ENCODE results near the gene SLC25A18. TPM values are rescaled to one million over a fixed set of nuclear protein-coding genes. Genes with fewer than 3 reads are reported as not detected.
"Not testable (repeated sequence)": the region's sequence is repeated elsewhere in the genome, so short reads cannot be mapped to it uniquely, and the experiment has no call there.

Gene SLC25A18, protein sequence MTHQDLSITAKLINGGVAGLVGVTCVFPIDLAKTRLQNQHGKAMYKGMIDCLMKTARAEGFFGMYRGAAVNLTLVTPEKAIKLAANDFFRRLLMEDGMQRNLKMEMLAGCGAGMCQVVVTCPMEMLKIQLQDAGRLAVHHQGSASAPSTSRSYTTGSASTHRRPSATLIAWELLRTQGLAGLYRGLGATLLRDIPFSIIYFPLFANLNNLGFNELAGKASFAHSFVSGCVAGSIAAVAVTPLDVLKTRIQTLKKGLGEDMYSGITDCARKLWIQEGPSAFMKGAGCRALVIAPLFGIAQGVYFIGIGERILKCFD
- total RNA-seq, result 1 to 10 TPM; 1.6 to 3.6 TPM
- long read RNA-seq, partial matches to known transcripts, result 2 of 4 reads
- long read RNA-seq, other reads (novel, unspliced or antisense), result 2 of 4 reads

GRCh38 chr22:17562906-17563870 lies at the start of gene SLC25A18:
Gene SLC25A18 (plus strand): TSS chr22:17563498. CDS start chr22:17579945, 16,447 bp downstream.
- ATAC-seq (peak; percentile 83 to 87), DNase-seq (peak; percentile 59)
- intact Hi-C loops (cut with DNase I), result no loop called here

GRCh38 chr22:17513612-17514011 lies 49.7 kb upstream of the SLC25A18 start:
- no peak for ATAC-seq
- intact Hi-C loops (cut with DNase I), result no loop called here
- DNase-seq, result no peak

DNA sequence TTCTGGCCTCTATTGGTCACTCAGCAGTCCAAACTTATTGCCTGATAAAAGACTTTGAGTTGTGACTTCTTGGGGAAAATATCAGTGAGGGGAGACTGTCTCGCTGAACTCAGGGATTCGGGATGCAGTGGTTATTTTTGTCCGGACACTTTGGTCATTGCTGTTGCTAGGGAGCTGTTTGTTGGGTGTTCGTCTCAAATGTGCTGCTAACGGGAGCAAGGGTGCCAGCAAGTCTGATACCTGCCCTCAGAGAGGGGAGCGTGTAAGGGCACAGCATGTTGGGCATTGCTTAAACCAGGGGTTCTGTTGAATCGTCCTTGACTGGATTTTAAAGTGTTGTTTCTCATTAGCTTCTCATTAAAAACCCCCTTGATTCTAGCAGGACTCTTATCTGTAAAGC lies 49.2 kb upstream of the SLC25A18 start:
- no peak for DNase-seq
- ATAC-seq, result peak in 1 of 2 donors; percentile 54
- intact Hi-C loops (cut with DNase I), result no loop called here

DNA sequence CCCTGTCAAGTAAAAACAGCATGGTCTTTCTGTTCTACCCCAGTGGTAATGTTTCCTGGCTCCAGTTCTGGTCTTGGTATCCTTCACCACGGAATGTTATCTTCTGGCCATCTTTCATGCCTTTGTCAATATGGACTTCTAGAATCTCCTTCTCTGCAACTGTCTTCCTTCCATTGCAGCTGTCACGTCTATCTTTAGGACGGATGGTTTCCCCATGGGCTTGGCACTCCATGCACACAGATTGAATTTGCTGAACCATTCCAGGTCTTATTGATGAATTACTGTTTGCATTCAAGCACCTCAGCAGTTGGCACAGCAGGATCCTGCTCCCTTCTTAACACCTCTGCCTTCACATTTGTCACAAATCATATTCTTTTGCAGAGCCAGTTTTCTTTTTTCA lies 44.9 kb upstream of the SLC25A18 start:
- DNase-seq, result no peak
- ATAC-seq, result no peak
- intact Hi-C loops (cut with DNase I), result no loop called here

DNA sequence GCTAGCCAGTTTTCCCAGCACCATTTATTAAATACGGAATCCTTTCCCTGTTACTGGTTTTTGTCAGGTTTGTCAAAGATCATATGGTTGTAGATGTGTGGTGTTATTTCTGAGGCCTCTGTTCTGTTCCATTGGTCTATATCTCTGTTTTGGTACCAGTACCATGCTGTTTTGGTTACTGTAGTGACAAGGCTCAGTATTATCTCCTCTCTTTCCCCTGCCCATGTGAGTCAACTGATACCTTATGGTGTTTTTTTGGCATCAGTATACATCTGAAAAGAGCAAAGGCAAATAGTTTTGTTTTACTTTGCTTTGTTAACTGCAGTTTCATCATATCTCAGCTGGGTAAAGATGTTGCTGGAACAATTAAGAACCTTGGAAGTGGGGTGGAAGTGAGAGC lies 41.3 kb upstream of the SLC25A18 start:
- peak in 1 of 2 donors; percentile 32 for ATAC-seq
- intact Hi-C loops (cut with DNase I); DNase-seq: not testable (repeated sequence)

- intact Hi-C loops (cut with DNase I), result no loop called here
- no peak for DNase-seq
- ATAC-seq, result no peak
These were observed 39.4 kb upstream of the SLC25A18 start for GRCh38 chr22:17523925-17524324.

DNA sequence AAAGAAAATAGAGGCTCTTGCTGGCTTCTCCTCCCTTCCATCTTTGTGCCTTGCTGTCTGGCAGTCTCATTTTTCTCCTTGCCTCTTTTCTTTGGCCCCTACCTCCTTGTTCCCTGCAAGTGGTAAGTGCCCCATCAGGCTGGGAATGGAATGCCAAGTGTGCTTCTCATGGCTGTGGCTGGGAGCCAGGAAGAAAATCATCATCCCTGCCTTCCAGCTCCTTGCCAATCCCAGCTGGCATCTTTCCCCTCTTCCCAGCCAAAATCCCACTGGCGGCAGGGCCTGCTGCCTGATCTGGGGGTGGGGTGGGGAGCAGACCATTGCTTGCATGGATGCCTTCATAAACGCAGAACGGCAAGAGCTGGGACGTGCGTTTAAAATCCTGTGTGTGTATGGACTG lies 27.0 kb upstream of the SLC25A18 start:
- peak in 1 of 2 donors; percentile 19 for ATAC-seq
- DNase-seq, result no peak
- intact Hi-C loops (cut with DNase I), result no loop called here

- intact Hi-C loops (cut with DNase I), result no loop called here
- ATAC-seq (no peak), DNase-seq (no peak)
These were observed 26.1 kb upstream of the SLC25A18 start for GRCh38 chr22:17537155-17537554.

GRCh38 chr22:17540481-17540880 lies 22.8 kb upstream of the SLC25A18 start:
- intact Hi-C loops (cut with DNase I), result no loop called here
- DNase-seq (no peak), ATAC-seq (no peak)

GRCh38 chr22:17541476-17541875 lies 21.8 kb upstream of the SLC25A18 start:
- intact Hi-C loops (cut with DNase I), result no loop called here
- ATAC-seq (no peak), DNase-seq (no peak)

DNA sequence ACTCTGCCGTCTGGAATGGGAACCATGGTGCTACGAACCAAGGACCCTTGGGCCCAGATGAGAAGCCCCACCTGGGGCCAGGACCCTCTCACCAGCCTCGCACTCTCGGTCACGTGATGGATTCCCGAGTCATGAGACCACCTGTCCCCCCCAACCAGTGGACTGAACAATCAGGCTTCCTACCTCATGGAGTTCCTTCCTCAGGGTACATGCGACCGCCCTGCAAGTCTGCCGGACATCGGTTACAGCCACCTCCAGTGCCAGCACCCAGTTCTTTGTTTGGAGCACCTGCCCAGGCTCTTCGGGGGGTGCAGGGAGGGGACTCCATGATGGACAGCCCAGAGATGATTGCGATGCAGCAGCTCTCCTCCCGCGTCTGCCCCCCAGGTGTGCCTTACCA lies 20.8 kb upstream of the SLC25A18 start:
- ATAC-seq (no peak), DNase-seq (no peak)
- intact Hi-C loops (cut with DNase I), result no loop called here

DNA sequence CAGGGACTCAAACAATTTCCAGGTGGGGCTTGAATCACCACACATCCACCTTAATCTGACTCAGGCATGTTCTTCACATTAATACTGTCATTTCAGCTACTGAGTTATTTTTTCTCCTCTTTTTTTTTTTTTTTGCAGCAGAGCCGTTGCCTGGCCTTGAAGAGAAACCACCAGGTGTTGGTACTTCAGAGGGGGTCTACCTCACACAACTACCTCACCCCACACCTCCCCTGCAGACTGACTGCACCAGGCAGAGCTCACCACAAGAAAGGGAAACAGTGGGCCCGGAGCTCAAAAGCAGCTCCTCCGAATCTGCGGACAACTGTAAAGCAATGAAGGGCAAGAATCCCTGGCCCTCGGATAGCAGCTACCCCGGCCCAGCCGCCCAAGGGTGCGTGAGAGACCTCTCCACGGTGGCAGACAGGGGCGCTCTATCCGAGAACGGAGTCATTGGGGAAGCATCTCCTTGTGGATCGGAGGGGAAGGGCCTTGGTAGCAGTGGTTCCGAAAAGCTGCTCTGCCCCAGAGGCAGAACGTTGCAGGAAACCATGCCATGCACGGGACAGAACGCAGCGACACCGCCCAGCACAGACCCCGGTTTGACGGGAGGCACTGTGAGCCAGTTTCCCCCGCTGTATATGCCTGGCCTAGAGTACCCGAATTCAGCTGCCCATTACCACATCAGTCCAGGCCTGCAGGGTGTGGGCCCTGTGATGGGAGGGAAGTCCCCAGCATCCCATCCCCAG lies 15.1 kb upstream of the SLC25A18 start:
- no peak for ATAC-seq
- DNase-seq, result no peak
- intact Hi-C loops (cut with DNase I), result no loop called here

DNA sequence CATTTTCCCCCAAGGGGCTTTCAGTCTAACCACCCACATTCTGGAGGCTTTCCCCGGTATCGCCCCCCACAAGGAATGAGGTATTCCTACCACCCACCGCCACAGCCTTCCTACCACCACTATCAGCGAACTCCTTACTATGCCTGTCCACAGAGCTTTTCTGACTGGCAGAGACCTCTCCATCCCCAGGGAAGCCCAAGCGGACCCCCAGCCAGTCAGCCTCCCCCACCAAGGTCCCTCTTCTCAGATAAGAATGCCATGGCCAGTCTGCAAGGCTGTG lies 14.6 kb upstream of the SLC25A18 start:
- no peak for ATAC-seq
- intact Hi-C loops (cut with DNase I), result no loop called here
- no peak for DNase-seq

- no peak for ATAC-seq
- intact Hi-C loops (cut with DNase I), result no loop called here
- no peak for DNase-seq
These were observed 14.1 kb upstream of the SLC25A18 start for GRCh38 chr22:17549183-17549582.

- intact Hi-C loops (cut with DNase I), result no loop called here
- no peak for DNase-seq
- no peak for ATAC-seq
These were observed 13.6 kb upstream of the SLC25A18 start for GRCh38 chr22:17549655-17550054.

GRCh38 chr22:17552737-17553136 lies 10.6 kb upstream of the SLC25A18 start:
- ATAC-seq (peak; percentile 75), DNase-seq (peak; percentile 58)
- intact Hi-C loops (cut with DNase I), result no loop called here

DNA sequence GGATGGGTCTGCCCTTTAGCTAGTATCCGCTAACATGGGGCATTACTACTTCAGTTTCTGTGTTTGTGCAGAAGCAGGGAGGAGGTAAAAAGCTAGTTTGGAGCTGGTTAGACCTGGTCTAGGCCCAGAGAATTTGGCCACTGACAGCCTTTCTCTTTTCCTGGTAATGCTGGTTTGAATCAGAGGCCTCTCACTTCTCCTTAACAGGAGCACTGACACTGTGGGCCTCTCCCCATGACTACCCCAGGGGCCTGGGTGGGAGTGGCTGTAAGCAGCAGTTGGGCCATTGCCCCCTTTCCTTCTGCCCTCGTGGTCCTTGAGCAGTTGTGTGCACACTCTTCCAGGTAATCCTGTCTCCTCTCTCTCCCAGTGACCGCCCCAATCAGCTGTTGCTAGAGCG lies 8.5 kb upstream of the SLC25A18 start:
- ATAC-seq, result no peak
- no peak for DNase-seq
- intact Hi-C loops (cut with DNase I), result loop anchor here in 1 of 2 donors (5.0 kb wide), 2 partner anchors 172 to 232 kb away; no protein-coding TSS in a partner anchor

DNA sequence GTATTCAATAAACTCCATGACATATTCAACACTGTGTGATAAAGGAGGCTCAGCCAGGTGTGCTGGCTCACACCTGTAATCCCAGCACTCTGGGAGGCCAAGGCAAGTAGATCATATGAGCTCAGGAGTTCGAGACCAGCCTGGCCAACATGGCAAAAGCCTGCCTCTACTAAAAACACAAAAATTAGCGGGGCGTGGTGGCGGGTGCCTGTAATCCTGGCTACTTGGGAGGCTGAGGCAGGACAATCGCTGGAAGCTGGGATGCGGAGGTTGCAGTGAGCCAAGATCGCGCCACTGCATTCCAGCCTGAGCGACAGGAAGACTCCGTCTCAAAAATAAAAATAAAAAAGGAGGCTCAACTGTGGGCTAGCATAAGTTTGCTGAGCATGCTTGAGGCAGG lies 4.1 kb upstream of the SLC25A18 start:
- intact Hi-C loops (cut with DNase I), result loop anchor here in 1 of 2 donors (5.0 kb wide), 2 partner anchors 168 to 228 kb away; no protein-coding TSS in a partner anchor
- ATAC-seq, result no peak
- no peak for DNase-seq

- intact Hi-C loops (cut with DNase I), result no loop called here
- peak; percentile 26 to 36 for ATAC-seq
- DNase-seq, result peak; percentile 53
These were observed 666 bp downstream of the SLC25A18 start for GRCh38 chr22:17563936-17564391.
